Erythroblast (primary cell): ENCODE data around the gene HOXB13.

ENCODE experiments used
- GATA1 ChIP-seq: IDR thresholded peaks from 2 replicates; pipeline ENCODE4 v1.6.1; 2011; ENCODE audit warnings: low read depth, mild to moderate bottlenecking, control low read depth, low read length, moderate library complexity
- POLR2A ChIP-seq: IDR thresholded peaks from 2 replicates; pipeline ENCODE4 v1.6.1; 2011; ENCODE audit warnings: mild to moderate bottlenecking, low read length

- TF ChIP-seq POLR2A (no peak), GATA1 (no peak)
These were observed 44.7 kb upstream of the HOXB13 start for GRCh38 chr17:48773245-48773644.
